ENCODE data around the gene CLEC4G. TPM values are rescaled to one million over a fixed set of nuclear protein-coding genes. Genes with fewer than 3 reads are reported as not detected.

The CLEC4G gene
- total RNA-seq, 2 experiments from 2014 or later, result not detected

DNA sequence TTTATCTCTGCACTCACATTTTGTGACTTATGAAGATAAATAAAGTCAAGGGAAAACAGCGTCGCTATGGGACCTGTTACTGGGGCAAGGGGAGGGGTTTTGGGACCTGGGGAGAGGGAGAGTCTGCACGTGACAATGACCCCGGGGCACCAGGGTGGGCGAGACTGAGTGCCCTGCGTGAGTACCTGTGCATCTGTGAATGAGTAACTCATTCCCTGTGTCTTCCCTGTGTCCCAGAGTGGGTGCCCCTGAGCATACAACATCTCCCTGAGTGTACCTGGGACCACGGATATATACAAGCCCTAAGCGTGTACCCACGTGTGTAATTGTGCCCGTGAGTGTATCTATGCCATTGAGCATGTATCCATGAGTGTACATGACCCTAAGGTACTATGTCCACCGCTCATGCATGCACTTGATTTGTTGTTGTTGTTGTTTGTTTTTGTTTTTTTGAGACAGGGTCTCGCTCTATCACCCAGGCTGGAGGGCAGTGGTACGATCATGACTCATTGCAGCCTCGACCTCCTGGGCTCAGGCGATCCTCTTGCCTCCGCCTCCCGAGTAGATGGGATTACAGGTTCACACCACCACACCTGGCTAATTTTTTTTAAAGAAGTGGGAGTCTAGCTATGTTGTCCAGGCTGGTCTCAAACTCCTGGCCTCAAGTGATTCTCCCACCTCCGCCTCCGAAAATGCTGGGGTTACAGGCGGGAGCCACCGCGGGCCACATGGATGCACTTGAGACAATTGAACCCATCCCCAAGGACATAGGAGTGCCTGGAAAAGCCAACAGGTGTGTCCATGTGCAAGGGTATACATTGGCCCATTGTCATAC, 51.9 kb downstream of the CLEC4G start:
- H3K27me3 Mint-ChIP-seq, result peaks cover 19% of the 10 kb centered on the region
- peak overlapping the region; percentile 89 for H3K4me3 Mint-ChIP-seq
- no peaks in the 10 kb centered on the region for H3K9me3 Mint-ChIP-seq
- peaks cover 13% of the 10 kb centered on the region for H3K36me3 Mint-ChIP-seq (ENCODE audit: low read depth)
- H3K27ac Mint-ChIP-seq, result peak overlapping the region; percentile 70
- POLR2A ChIA-PET, result no interaction called here
- H3K4me1 Mint-ChIP-seq, result peaks cover 53% of the 10 kb centered on the region
- CTCF ChIA-PET, result interaction anchor here (0.6 to 1.9 kb wide), 25 partner anchors 9 to 322 kb away, joined by 3 to 20 read pairs (median 6); partner anchors contain the start of genes FCER2, RETN and SNAPC2
- no peak for DNase-seq

DNA sequence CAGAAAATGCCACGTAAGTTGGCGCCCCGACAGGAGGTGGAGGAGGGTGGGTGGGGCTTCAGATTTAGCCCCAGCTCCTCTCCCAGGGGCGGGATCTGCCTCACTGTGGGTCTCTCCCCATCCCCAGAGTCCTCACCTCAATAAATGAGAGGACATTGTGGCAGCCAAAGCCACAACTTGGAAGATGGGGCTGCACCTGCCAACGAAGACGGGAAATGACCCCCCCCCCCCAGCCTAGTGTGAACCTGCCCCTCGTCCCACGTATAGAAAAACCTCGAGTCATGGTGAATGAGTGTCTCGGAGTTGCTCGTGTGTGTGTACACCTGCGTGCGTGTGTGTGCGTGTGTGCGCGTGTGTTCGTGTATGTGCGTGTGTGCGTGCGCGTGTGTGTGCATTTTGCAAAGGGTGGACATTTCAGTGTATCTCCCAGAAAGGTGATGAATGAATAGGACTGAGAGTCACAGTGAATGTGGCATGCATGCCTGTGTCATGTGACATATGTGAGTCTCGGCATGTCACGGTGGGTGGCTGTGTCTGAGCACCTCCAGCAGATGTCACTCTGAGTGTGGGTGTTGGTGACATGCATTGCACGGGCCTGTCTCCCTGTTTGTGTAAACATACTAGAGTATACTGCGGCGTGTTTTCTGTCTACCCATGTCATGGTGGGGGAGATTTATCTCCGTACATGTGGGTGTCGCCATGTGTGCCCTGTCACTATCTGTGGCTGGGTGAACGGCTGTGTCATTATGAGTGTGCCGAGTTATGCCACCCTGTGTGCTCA, 52.7 kb downstream of the CLEC4G start:
- H3K27ac Mint-ChIP-seq, result peak overlapping the region; percentile 28
- peaks cover 19% of the 10 kb centered on the region for H3K27me3 Mint-ChIP-seq
- peaks cover 13% of the 10 kb centered on the region for H3K36me3 Mint-ChIP-seq (ENCODE audit: low read depth)
- CTCF ChIA-PET, result interaction anchor here (0.9 kb wide), 1 partner anchor 110 kb away, joined by 3 read pairs; no protein-coding TSS in a partner anchor
- peaks cover 58% of the 10 kb centered on the region for H3K4me1 Mint-ChIP-seq
- DNase-seq, result peak; percentile 79
- POLR2A ChIA-PET, result no interaction called here
- no peaks in the 10 kb centered on the region for H3K9me3 Mint-ChIP-seq
- no peak overlapping the region for H3K4me3 Mint-ChIP-seq

Other genes starting within 250 kb of the CLEC4G start
- gene PEX11G, start 243.1 kb downstream of the CLEC4G start, total RNA-seq, result under 1 TPM; 0.46 to 0.67 TPM
- gene ZNF358, start 216.0 kb downstream of the CLEC4G start, total RNA-seq, result 1 to 10 TPM; 6.5 to 6.7 TPM
- 10 to 100 TPM; 13.2 to 14.8 TPM for gene MCOLN1, start 209.5 kb downstream of the CLEC4G start, total RNA-seq
- 100 to 1,000 TPM; 117 to 126 TPM for gene PNPLA6, start 196.4 kb downstream of the CLEC4G start, total RNA-seq
- gene CAMSAP3, start 136.2 kb downstream of the CLEC4G start, total RNA-seq, result under 1 TPM; 0.21 to 0.57 TPM
- 10 to 100 TPM; 46.0 to 50.0 TPM for gene XAB2, start 102.6 kb downstream of the CLEC4G start, total RNA-seq
- 100 to 1,000 TPM; 108 to 169 TPM for gene PET100, start 102.3 kb downstream of the CLEC4G start, total RNA-seq
- gene PCP2, start 98.4 kb downstream of the CLEC4G start, total RNA-seq, result 1 to 10 TPM in 1 of 2 experiments, under 1 TPM in 1; 0.82 to 1.2 TPM
- 100 to 1,000 TPM; 131 to 158 TPM for gene STXBP2, start 95.0 kb downstream of the CLEC4G start, total RNA-seq
- gene RETN, start 63.1 kb downstream of the CLEC4G start, total RNA-seq, result not detected
- not detected for gene MCEMP1, start 55.0 kb downstream of the CLEC4G start, total RNA-seq
- gene TRAPPC5, start 51.3 kb downstream of the CLEC4G start, total RNA-seq, result 100 to 1,000 TPM; 105 to 106 TPM
- under 1 TPM; 0.23 to 0.30 TPM for gene FCER2, start 30.0 kb downstream of the CLEC4G start, total RNA-seq
- not detected for gene CD209, start 15.4 kb upstream of the CLEC4G start, total RNA-seq
- not detected for gene CLEC4M, start 31.1 kb upstream of the CLEC4G start, total RNA-seq
- 10 to 100 TPM in 1 of 2 experiments, 1 to 10 TPM in 1; 9.7 to 11.2 TPM for gene EVI5L, start 98.1 kb upstream of the CLEC4G start, total RNA-seq
- gene PRR36, start 142.3 kb upstream of the CLEC4G start, total RNA-seq, result under 1 TPM; 0.10 to 0.15 TPM
- not detected for gene LRRC8E, start 156.4 kb upstream of the CLEC4G start, total RNA-seq
- 10 to 100 TPM; 44.1 to 45.6 TPM for gene MAP2K7, start 171.8 kb upstream of the CLEC4G start, total RNA-seq
- 1 to 10 TPM in 1 of 2 experiments, under 1 TPM in 1; 0.79 to 1.4 TPM for gene TGFBR3L, start 182.7 kb upstream of the CLEC4G start, total RNA-seq
- 10 to 100 TPM; 18.6 to 19.1 TPM for gene SNAPC2, start 188.2 kb upstream of the CLEC4G start, total RNA-seq
- gene CTXN1, start 194.0 kb upstream of the CLEC4G start, total RNA-seq, result not detected
- gene TIMM44, start 211.6 kb upstream of the CLEC4G start, total RNA-seq, result 10 to 100 TPM; 44.0 to 59.9 TPM

Data from activated CD4-positive, alpha-beta T cell treated with anti-CD3 and anti-CD28 coated beads, Interleukin-2, amount 10 ng/mL, durations not matched to agents 7 days and 5 days (primary cell).